HG02973 (cell line): ENCODE results near the gene FCHSD2.

Experiments used
- ATAC-seq: cut with Tn5 transposase; IDR thresholded peaks from one replicate; pipeline ENCODE4 v1.9.1; 2021; ENCODE audit warnings: moderate library complexity; ENCODE audit not compliant: unreplicated experiment

Gene FCHSD2

DNA sequence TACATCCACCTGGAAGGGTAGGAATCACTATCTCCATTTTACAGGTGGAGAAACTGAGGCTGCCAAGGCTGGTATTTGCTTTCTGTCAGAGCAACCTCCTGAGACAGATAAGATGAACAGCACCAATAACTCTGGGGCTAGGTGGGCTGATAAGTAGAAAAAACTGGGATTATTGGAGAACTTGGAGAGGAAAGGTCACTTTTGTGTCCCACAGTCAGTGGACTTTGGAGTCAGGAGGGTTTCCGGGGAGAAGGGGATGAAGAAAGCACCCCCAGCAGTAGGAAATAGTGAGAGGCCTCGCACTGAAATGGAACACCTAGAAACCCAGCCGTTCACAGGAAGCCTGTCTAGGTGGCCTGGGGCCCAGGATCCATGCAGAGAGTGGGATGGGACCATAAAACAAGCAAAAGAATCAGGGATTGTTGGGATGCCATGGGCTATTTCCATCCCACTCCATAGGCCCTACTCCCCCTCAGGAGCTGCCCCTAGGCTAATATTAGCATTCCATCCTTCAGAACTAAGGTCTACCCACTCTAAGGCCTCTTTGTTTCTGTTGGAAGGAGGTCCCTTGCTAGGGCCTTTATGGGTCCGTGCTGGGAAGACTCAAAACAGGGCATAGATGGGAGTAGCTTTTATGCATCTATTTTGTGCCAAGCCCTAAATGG is 31.0 kb upstream of the FCHSD2 start:
- ATAC-seq: no peak

- no peak for ATAC-seq
Measured at GRCh38 chr11:73171436-73172161, 29.5 kb upstream of the FCHSD2 start.

- ATAC-seq: no peak
Measured at GRCh38 chr11:73170140-73170539, 28.0 kb upstream of the FCHSD2 start.

DNA sequence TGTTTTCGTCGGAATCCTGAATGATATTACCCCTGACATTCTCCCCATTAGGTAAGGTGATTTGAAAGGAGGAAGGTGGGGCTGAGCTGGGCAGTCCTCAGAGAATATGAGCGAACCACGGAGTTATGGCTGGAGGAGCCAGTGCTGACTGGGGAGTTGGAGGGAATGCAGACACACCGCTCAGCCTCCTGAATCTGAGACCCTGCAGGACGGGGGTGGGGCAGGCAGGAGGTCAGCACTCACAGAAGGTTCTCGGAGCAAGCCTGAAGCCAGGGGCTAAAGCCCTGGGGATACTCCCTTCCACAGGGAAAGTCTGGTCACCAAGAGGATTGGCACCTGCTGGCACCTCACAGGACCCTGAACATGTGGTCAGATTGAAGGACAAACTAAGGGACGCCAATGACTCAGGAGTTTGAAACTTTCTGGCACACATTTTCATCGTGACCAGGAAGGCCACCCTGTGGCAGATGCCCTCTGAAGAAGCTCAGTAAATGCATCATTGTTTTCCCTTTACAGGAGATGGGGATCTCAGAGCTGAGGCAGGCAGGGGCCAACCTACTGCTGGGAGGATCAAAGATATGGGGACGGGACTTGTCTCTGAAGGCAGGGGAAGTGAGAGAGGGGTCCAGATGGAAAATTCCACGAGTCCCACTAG is 26.9 kb upstream of the FCHSD2 start:
- ATAC-seq: no peak

DNA sequence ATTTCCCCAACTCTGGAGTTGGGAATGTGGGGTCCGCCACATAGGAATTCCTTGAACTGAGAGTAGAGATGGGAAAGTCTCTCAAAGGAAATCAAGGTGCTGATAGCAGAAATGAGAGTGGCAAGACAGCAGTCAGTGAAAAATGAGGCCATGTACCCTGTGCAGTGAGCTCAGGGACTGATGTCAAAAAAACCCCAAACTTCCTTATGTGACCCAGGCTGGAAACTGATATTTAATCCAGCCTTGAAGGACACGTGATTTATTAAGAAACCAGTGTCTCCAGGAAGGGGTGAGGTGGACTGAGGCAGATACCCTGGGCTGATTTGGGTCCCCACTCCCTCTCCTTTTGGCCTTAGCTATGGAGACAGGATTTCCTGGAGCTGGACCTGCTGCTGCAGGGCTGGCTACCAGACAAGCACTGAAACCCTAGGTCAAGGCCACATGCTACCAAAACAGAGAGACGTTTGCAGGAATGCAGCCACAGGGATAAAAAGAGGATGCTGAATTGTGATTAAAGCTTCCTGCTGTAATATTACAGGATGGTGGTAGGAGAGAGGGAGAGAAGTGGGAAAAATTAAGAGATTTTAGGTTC is 25.3 kb upstream of the FCHSD2 start:
- no peak for ATAC-seq

DNA sequence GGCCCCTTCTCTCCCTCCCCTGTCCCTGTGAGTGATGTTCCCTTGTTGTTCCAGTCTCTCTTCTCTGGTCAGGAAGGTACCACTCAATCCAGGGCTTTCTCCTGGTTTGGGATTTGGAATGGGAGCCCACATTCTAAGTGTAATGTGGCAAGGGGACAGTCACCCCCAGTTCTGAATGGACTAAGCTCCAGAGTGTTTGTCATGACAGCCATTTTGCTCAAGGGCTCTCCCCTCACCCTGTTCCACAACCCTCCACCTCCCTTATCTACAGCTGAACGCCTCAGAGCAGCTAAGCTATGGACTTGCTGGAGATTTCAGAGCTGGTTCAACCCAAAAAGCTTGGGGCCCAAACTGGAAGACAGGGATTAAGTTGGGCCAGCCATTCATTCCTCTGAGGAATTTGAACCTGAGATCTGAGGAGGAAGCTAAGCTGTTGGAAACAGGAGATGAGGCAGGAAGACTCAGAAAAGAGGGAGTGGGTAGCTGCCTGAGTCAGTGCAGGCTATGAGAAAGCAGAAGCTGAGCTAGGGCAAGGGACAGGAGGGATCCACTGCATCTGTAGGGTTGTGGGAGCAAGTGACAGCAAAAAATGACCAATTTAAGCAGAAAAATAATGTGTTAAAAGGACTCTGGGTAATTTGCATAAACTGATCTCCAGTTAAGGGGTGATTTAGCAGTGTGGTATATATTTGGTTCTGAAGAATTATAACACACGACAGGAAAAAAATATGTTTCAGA is 22.9 kb upstream of the FCHSD2 start:
- ATAC-seq: no peak

DNA sequence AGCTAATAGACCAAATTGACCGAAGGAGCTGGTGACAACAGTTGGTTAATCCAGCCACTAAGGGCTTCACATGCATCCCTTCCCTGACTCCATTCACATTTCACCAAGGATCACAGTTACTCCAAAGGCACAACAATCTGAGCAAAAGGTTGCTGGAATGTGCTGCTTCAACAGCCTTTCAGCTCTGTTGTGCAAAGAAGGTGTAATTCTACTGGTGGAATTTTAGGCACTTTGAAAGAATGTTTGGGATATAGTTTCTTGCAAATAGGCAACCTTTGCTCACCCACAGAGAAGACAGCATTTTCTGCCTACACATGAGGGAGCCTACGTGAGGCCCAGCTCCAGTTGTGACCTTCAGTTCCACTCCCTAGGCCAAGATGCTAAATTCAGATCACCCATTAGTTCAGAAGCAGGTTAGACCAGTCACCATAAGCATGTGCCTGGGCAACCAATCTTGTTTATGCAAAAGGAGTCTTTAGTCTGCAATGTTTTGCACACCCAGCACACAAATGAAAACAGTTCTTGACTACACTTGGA is 21.6 kb upstream of the FCHSD2 start:
- ATAC-seq: no peak

DNA sequence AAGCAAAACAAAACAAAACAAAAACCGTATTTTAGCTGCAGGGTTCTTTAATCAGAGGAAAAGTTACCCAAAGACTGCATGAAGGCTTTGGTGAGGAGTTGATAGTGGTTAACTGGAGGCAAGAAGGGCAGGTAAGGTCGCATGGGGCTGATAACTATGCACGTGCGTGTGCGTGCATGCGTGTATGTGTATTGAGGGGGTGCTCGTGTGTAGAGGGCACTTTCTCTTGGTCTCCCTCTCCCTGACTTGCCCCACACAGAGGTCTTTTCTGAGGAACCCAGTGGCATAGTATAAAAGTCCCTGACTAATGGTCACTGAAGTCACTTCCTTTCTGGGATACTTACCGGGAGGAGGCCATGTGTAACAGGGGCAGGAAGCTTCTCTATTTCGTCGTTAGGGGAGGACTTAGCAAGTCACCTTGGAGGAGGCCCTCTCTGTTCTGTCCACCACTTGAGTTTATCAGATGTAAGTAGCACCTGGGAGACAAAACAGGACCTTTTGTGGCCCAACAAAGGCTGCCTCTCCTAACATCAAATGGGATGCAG is 20.1 kb upstream of the FCHSD2 start:
- no peak for ATAC-seq

GRCh38 chr11:73160005-73160760 is 18.1 kb upstream of the FCHSD2 start:
- no peak for ATAC-seq

DNA sequence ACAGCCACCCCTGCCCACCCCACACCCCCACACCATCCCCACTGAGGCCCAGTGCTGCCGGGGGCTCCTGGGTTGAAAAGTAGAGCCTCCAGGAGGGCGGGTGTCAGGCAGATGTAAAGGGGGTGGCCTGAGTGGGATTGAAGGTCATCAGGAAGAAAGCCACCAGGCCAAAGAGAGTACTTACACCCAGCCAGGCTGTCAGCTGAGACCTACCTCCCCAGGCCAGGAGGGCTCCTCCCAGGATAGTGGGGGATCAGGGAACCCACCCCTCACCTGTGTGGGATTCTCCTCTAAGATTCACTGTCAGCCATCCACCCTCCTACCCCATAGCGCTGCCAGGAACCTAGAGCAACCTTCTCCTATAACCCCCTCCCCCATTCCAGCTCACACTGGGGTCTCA is 17.2 kb upstream of the FCHSD2 start:
- no peak for ATAC-seq

GRCh38 chr11:73158356-73159051 is 16.4 kb upstream of the FCHSD2 start:
- ATAC-seq: no peak

DNA sequence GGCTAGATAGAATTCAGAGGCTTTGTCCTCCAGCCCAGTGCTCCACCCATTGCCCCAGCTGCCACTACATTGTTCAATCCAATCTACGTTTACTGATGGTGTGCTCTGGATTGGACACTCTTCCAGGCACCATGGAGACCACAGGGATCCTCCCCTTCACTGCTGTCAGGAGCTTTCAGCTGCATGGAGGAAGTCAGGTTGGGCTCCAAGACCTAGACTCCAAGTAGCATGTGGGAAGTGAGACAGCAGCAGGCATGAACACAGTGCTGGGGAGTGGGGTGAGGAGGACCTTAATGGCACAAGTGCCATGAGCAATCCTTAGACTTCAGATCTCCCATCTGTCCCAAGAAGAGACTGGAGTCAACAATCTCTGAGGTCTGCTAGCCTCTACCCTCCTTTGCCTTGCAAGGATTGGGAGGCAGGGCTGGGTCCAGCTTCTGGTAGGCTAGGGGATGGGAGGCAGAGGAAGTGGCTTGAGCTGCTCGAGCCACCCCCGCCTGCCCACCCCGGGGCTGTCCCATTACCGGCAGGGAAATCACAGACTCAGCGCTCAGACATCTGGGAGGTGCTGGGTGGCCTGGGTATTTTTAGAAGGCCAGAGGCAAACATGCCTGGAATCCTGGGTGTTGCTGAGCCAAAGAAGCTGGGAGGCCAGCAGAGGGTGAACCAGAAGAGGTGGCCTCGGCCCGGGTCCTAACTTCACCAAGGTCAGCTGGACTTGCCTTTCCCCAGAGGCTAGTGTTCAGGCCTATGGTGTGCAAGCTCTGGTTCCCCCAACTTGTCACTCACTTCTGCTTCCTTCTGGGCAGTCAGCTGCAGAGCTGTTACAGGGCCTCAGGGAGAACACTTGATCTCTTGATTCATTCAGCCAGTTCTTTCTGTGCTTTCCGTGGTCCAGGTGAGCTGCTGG is 15.2 kb upstream of the FCHSD2 start:
- ATAC-seq: peak; percentile 26

- ATAC-seq: no peak
Measured at GRCh38 chr11:73156686-73157085, 14.6 kb upstream of the FCHSD2 start.

DNA sequence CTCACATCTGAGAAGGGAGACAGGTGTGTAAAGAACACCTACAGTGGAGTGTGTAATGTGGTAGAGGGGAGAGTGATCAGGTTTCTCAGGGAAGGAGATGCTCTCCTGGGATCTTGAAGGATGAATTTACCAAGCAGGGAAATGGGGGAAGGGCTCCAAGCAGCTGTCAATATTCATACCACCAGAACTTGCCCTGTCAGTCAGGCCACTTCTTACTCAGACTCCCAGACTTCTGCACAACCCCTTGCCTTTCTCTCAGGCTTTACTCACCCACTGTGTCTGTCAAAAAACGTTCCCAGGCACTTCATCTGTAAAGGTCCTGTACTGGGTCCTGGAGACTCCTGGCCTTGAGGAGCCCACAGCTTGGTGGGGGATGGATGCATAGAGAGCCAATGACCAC is 14.0 kb upstream of the FCHSD2 start:
- ATAC-seq: no peak

DNA sequence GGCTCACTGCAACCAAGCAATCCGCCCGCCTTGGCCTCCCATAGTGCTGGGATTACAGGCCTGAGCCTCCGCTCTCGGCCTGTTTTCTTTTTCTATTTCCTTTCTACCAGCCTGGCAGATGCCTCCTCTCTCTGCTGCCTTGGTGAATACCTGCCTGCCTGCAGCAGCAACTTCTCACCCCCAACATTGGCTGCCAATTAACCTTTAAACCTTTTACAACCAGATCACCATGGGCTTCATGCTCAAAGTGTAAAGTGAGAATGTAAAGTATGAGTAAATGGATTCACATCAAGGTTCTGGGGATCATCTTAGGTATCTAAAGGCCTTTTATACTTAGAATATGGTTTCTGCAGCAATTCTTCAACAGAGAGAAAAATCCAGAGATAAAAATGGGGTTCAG is 13.0 kb upstream of the FCHSD2 start:
- ATAC-seq: no peak

DNA sequence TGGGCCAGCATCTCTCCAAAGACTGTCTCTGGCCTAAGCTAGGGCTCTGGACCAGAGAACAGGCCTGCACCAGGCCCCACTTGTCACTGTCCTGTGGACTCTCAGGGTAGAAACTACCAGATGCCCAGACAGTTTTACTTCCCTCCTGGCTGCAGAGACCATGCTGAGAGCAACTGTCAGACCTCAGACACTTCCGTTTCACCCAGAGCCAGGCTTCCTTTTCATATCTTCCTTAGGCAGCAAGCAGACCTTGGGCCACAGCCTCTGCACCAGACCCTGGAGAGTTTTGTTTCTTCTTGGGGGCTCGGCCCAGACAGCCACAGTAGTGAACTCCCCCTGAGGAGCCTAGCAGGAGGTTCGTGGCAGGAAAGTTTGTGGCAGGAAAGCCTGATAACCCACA is 12.1 kb upstream of the FCHSD2 start:
- ATAC-seq: peak; percentile 41

- peak; percentile 68 for ATAC-seq
Measured at GRCh38 chr11:73152861-73153483, 10.9 kb upstream of the FCHSD2 start.
